ENCODE results near the gene TTC4. TPM values are rescaled to one million over a fixed set of nuclear protein-coding genes. Genes with fewer than 3 reads are reported as not detected.

Gene TTC4
- total RNA-seq, 3 donors from 2014 or later (not counting 1 experiment from before 2014, with no cell fraction given), result 7.8 to 13.6 (median 10.0) TPM

DNA sequence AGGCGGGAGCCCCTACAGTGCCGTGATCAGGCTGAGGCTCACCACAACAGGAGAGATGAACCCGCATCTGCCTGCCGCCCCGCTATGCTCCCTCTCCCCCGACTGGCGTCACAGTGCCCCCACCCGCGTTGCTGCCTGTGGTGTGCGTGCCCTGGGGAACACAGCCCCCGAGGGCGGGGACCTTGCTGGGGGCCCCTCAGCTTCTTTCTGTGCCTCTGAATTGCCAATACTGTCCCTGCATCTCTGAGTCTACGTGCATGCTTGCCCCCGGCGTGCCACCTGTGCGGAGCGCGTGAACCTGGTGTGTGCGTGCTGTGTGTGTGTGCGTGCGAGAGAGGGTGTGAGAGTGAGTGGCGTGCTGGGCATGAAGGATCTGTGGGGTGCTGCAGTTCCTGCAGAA lies 38.4 kb downstream of the TTC4 start:
- H3K4me1 Mint-ChIP-seq, result no peaks in the 10 kb centered on the region
- peaks cover 11% of the 10 kb centered on the region for H3K36me3 ChIP-seq (ENCODE audit: control insufficient read depth, insufficient read depth, low read length)
- H3K27me3 Mint-ChIP-seq (ENCODE audit: low read depth in 2 of 2), result no peaks in the 10 kb centered on the region
- no peak overlapping the region for H3K27ac ChIP-seq (ENCODE audit: low read length)
- no peaks in the 10 kb centered on the region for H3K4me1 ChIP-seq (ENCODE audit: control insufficient read depth, insufficient read depth, low read length)
- H3K9me3 ChIP-seq (ENCODE audit: control insufficient read depth, insufficient read depth, low read length), result no peaks in the 10 kb centered on the region
- DNase-seq, result no peak
- H3K36me3 Mint-ChIP-seq, result no peaks in the 10 kb centered on the region
- H3K27ac Mint-ChIP-seq, result no peak overlapping the region
- H3K9me3 Mint-ChIP-seq, result no peaks in the 10 kb centered on the region
- no peak overlapping the region for H3K4me3 ChIP-seq (ENCODE audit: low read length)
- 88% methylated on average over 22 of the region's 22 CpGs for WGBS (ENCODE audit: insufficient coverage)
- no peak for ATAC-seq
- no peaks in the 10 kb centered on the region for H3K27me3 ChIP-seq (ENCODE audit: control insufficient read depth, insufficient read depth, low read length)
- TF ChIP-seq, protein P1, sequence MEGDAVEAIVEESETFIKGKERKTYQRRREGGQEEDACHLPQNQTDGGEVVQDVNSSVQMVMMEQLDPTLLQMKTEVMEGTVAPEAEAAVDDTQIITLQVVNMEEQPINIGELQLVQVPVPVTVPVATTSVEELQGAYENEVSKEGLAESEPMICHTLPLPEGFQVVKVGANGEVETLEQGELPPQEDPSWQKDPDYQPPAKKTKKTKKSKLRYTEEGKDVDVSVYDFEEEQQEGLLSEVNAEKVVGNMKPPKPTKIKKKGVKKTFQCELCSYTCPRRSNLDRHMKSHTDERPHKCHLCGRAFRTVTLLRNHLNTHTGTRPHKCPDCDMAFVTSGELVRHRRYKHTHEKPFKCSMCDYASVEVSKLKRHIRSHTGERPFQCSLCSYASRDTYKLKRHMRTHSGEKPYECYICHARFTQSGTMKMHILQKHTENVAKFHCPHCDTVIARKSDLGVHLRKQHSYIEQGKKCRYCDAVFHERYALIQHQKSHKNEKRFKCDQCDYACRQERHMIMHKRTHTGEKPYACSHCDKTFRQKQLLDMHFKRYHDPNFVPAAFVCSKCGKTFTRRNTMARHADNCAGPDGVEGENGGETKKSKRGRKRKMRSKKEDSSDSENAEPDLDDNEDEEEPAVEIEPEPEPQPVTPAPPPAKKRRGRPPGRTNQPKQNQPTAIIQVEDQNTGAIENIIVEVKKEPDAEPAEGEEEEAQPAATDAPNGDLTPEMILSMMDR (IDR thresholded peaks at IDR 0.05), result no peak
- no peak overlapping the region for H3K4me3 Mint-ChIP-seq
- intact Hi-C loops (cut with micrococcal nuclease), result no loop called here

- no peak for DNase-seq
- intact Hi-C loops (cut with micrococcal nuclease), result no loop called here
- no peak overlapping the region for H3K27ac ChIP-seq (ENCODE audit: low read length)
- ATAC-seq, result no peak
- TF ChIP-seq, protein P1 (IDR thresholded peaks at IDR 0.05), result no peak
- no peak overlapping the region for H3K4me3 ChIP-seq (ENCODE audit: low read length)
- Mint-ChIP-seq H3K27me3 (ENCODE audit: low read depth in 2 of 2) (no peaks in the 10 kb centered on the region), H3K27ac (no peak overlapping the region), H3K4me1 (no peaks in the 10 kb centered on the region), H3K4me3 (no peak overlapping the region), H3K36me3 (no peaks in the 10 kb centered on the region), H3K9me3 (no peaks in the 10 kb centered on the region)
- H3K36me3 ChIP-seq (ENCODE audit: control insufficient read depth, insufficient read depth, low read length), result peaks cover 11% of the 10 kb centered on the region
- no peaks in the 10 kb centered on the region for H3K4me1 ChIP-seq (ENCODE audit: control insufficient read depth, insufficient read depth, low read length)
- H3K9me3 ChIP-seq (ENCODE audit: control insufficient read depth, insufficient read depth, low read length), result no peaks in the 10 kb centered on the region
- no peaks in the 10 kb centered on the region for H3K27me3 ChIP-seq (ENCODE audit: control insufficient read depth, insufficient read depth, low read length)
- WGBS (ENCODE audit: insufficient coverage), result 93% methylated on average over 24 of the region's 25 CpGs
Measured at GRCh38 chr1:54754486-54755285, 39.0 kb downstream of the TTC4 start.

GRCh38 chr1:54757833-54758232 lies 42.2 kb downstream of the TTC4 start:
- DNase-seq, result no peak
- Mint-ChIP-seq H3K4me1 (peaks cover 7 to 13% of the 10 kb centered on the region in 2 donors), H3K36me3 (no peaks in the 10 kb centered on the region), H3K4me3 (no peak overlapping the region), H3K9me3 (no peaks in the 10 kb centered on the region), H3K27ac (no peak overlapping the region), H3K27me3 (ENCODE audit: low read depth in 2 of 2) (no peaks in the 10 kb centered on the region)
- Histone ChIP-seq H3K27ac (ENCODE audit: low read length) (no peak overlapping the region), H3K36me3 (ENCODE audit: control insufficient read depth, insufficient read depth, low read length) (peaks cover 11% of the 10 kb centered on the region), H3K27me3 (ENCODE audit: control insufficient read depth, insufficient read depth, low read length) (no peaks in the 10 kb centered on the region), H3K4me3 (ENCODE audit: low read length) (no peak overlapping the region), H3K9me3 (ENCODE audit: control insufficient read depth, insufficient read depth, low read length) (no peaks in the 10 kb centered on the region), H3K4me1 (ENCODE audit: control insufficient read depth, insufficient read depth, low read length) (no peaks in the 10 kb centered on the region)
- TF ChIP-seq, protein P1 (IDR thresholded peaks at IDR 0.05), result no peak
- intact Hi-C loops (cut with micrococcal nuclease), result no loop called here
- ATAC-seq, result no peak
- WGBS (ENCODE audit: insufficient coverage), result 94% methylated on average over 9 of the region's 9 CpGs

Data from natural killer cell (primary cell).